ENCODE data around the gene SLC35F3.

Gene SLC35F3

GRCh38 chr1:234047123-234047522 is 142.6 kb downstream of the SLC35F3 start:
- no peak for DNase-seq

- DNase-seq: no peak
Observed at GRCh38 chr1:234062166-234062565, 157.7 kb downstream of the SLC35F3 start.

- DNase-seq: peak; percentile 37
Observed at GRCh38 chr1:234065794-234066447, 161.4 kb downstream of the SLC35F3 start.

GRCh38 chr1:234067581-234068337 is 163.3 kb downstream of the SLC35F3 start:
- no peak for DNase-seq

DNA sequence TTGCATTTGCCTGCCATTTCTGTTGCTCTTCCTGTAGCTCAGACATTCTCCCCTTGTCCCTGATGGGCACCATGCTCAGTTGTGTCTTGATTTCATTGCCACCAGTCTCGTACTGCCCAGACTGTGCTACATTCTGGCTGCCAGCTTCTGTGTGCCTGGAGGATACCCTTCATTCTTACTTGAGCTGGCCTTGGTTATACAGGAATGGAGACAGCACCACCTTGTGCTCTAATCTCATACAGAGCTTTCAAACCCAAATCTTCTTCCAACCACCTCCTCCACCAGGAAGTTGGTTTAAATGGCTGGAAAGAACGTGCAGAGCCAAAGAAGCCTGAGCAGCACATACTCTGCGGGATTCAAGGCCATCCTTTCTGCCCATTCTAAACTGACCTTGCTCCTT is 165.3 kb downstream of the SLC35F3 start:
- no peak for DNase-seq

DNA sequence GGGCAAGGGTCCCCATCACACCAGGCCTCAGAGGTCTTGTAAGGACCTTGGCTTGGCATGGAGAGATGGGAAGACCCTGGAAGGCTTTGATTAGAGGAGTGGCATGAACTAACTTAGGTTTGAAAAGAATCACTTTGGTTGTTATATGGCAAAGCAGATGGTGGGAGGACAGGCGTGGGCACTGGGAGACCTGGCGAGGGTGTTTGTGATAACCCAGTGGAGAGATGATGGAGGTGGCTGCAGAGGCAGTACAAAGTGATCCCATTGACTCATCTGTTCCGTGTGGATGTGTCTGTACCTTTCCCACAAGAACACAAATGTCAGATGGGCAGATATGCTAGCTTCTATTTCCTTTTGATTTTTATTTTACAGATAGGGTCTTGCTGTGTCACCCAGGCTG is 168.3 kb downstream of the SLC35F3 start:
- DNase-seq: no peak

GRCh38 chr1:234078143-234078542 is 173.7 kb downstream of the SLC35F3 start:
- DNase-seq: no peak

GRCh38 chr1:234079896-234080295 is 175.4 kb downstream of the SLC35F3 start:
- no peak for DNase-seq

DNA sequence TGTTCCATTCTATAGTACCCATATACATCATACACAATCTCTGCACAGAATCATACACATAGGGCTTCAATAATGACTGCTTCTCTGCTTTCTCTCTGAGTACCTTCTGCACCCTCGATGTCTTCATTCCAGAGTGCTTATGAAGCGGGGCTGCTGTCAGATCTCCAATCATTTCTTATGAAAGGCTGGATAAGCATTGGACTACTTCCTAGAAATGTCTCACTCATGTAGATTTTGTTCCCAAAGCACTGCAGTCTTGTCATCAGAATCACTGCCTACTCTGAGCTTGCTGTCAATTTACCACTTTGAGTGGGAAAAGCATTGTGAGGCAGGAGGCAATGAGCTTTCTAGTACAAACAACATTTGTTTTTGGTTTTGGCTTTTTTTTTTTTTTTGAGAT is 179.0 kb downstream of the SLC35F3 start:
- no peak for DNase-seq

- DNase-seq: no peak
Observed at GRCh38 chr1:234089396-234089795, 184.9 kb downstream of the SLC35F3 start.

DNA sequence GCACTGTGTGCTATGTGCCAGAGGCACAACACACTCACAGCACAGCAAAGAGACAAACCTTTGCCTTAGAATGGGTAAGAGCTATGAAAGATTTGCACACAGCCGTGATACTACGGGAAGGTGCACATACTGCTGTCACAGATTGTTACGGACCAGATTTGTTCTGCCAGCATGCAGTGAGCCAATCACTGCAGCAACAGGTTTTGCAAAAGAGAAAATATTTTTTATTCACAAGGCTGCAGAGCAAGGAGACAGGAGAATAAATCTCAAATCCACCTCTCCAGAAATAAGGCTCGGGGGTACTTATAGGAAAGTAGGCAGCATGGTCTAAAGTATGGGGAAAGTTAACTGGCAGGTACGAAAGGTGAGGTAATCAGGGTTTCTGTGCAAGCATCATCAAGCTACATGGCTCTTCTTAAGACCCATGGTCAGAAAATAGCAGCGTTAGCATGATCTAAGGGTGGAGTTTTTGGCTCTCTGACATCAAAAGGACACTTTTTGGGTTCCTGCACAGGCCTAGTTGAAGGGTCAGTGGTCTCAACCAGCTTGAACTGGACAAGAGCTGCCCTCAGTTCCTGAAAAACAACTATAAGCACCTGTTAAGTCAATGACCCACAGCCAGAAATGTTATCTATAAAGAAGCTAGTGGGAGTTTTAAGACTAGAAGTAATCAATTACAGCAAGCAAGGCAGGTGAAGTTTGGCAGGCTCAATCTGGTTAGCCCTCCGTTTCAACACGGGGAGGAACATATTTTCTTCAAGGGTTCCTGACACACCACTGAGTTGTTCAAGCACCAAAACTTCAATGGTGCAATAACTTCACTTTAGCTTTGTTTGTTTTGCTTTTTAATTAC is 186.0 kb downstream of the SLC35F3 start:
- no peak for DNase-seq

- DNase-seq: no peak
Observed at GRCh38 chr1:234091065-234091401, 186.6 kb downstream of the SLC35F3 start.

- DNase-seq: no peak
Observed at GRCh38 chr1:234091876-234092275, 187.4 kb downstream of the SLC35F3 start.

GRCh38 chr1:234093107-234093506 is 188.6 kb downstream of the SLC35F3 start:
- DNase-seq: no peak

DNA sequence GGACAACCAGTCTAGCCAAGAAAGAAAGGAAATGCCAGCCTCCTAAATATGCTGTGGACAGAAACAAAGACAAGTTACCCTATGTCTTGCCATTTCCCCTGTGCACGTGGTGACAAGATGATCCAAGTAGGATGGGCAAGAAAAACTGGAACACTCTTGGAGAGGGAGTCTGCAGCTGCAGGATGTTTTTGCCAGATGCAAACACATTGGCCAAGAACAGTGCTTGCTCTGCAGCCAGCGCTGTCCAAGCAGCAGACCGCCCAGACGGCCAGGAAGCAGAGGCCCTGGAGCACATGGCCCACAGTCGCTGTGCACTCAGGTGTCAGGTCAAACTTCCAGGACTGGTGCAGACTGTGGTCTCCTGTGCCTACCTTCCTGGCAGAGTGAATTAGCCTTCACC is 189.3 kb downstream of the SLC35F3 start:
- no peak for DNase-seq

- no peak for DNase-seq
Observed at GRCh38 chr1:234094172-234094571, 189.7 kb downstream of the SLC35F3 start.

GRCh38 chr1:234096161-234096770 is 191.8 kb downstream of the SLC35F3 start:
- DNase-seq: no peak

DNA sequence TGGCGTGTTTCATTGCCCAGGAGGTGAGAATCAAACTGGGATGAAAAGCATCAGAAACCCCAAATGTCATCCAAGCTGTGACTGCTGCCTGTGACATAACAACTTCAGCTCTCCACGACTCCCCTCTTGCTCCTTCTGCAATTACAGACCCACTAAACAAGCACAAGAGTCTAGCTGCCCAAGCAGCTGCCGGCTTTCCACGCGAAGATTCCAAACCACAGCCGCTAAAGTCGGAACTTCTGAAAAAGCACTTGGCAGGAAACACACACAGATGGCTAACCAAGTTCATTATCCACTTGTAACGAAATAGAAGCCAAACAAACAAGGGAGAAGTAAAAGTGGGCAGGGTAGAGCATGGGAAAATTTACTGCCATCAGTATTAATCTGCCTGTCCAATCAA is 198.1 kb downstream of the SLC35F3 start:
- no peak for DNase-seq

- DNase-seq: no peak
Observed at GRCh38 chr1:234103198-234103597, 198.7 kb downstream of the SLC35F3 start.

- DNase-seq: no peak
Observed at GRCh38 chr1:234106032-234106431, 201.6 kb downstream of the SLC35F3 start.

- no peak for DNase-seq
Observed at GRCh38 chr1:234107416-234108021, 203.0 kb downstream of the SLC35F3 start.

DNA sequence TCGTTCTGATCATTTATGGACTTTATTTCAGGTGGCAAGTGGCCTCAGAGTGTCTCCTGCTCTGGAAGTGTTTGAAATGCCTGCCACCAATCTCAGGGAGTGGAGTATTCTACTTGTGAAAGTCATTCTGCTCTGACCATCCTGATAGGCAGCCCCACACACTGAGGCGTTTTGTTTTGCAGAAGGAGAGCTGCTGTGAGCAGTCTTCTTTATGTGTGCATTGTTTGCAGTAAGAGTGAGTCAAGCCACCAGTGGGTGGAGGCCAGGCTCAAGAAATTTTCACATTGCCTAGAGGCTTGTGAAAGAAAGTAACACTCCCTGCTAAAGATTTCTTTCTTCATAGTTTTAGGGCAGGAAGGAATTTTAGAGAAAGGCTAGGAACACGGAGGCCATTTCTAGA is 204.4 kb downstream of the SLC35F3 start:
- DNase-seq: no peak

DNA sequence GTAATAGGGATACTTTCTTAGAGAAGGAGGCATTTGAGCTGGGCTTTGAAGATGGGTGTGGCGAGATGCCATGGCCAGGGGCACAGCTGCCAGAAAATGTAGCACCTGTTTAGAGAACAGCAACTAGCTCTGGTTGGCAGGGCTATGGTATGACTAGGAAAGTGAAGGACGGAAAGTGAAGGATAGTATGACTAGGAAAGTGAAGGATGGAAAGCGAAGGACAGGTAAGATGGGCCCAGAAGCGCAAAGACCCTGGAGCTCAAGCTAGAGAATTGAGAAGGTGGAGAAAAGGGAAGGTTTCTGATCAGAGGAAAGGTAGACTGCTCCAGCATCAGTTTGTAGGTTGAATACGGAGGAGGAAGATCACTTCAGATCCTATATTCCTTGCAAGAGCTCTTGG is 205.4 kb downstream of the SLC35F3 start:
- DNase-seq: no peak
